HEK293T (cell line): Measurements from ENCODE around the gene ALCAM.

ENCODE experiments used
- CTCF ChIA-PET: fragments of 350-600 bp; formaldehyde crosslinking; extraction: SDS; loops from one replicate; lab custom pipeline; 2021; ENCODE audit warnings: antibody characterized with exemption, inconsistent platforms; lab: Yijun Ruan, JAX
- POLR2A ChIA-PET: fragments of 350-600 bp; formaldehyde crosslinking; extraction: SDS; loops from one replicate; lab custom pipeline; 2020; ENCODE audit warnings: antibody characterized with exemption, inconsistent platforms; lab: Yijun Ruan, JAX
- DNase-seq: peaks from one replicate; pipeline ENCODE4 v3.0.0; 2012; ENCODE audit warnings: mixed read lengths; ENCODE audit errors: extremely low spot score
- ARNT ChIP-seq: fragments of 450-650 bp; IDR thresholded peaks from 2 replicates; pipeline ENCODE4 v1.6.1; 2017; ENCODE audit warnings: mild to moderate bottlenecking
- BHLHE40 ChIP-seq: fragments of 450-650 bp; IDR thresholded peaks from 2 replicates; pipeline ENCODE4 v1.6.1; 2016; ENCODE audit warnings: mild to moderate bottlenecking, moderate library complexity, borderline replicate concordance
- CTBP1 ChIP-seq: fragments of 450-650 bp; IDR thresholded peaks from 2 replicates; pipeline ENCODE4 v1.6.1; 2016; ENCODE audit warnings: borderline replicate concordance
- ELF4 ChIP-seq: fragments of 450-650 bp; IDR thresholded peaks from 2 replicates; pipeline ENCODE4 v1.6.1; 2017; ENCODE audit warnings: antibody characterized with exemption
- FOXA1 ChIP-seq: fragments of 450-650 bp; IDR thresholded peaks from 2 replicates; pipeline ENCODE4 v1.6.1; 2016; ENCODE audit warnings: mild to moderate bottlenecking
- FOXK2 ChIP-seq: fragments of 450-650 bp; IDR thresholded peaks from 2 replicates; pipeline ENCODE4 v1.6.1; 2016; ENCODE audit warnings: mild to moderate bottlenecking
- FOXM1 ChIP-seq: fragments of 450-650 bp; IDR thresholded peaks from 2 replicates; pipeline ENCODE4 v1.6.1; 2017; ENCODE audit warnings: mild to moderate bottlenecking, borderline replicate concordance
- HDGF ChIP-seq: fragments of 450-650 bp; IDR thresholded peaks from 2 replicates; pipeline ENCODE4 v1.6.1; 2017; ENCODE audit warnings: antibody characterized with exemption, borderline replicate concordance
- L3MBTL2 ChIP-seq: fragments of 450-650 bp; conservative IDR thresholded peaks from 2 replicates; pipeline ENCODE4 v1.6.1; 2016; ENCODE audit warnings: mild to moderate bottlenecking
- LEF1 ChIP-seq: fragments of 450-650 bp; IDR thresholded peaks from 2 replicates; pipeline ENCODE4 v1.6.1; 2017; ENCODE audit warnings: mild to moderate bottlenecking, borderline replicate concordance
- NFRKB ChIP-seq: fragments of 450-650 bp; IDR thresholded peaks from 2 replicates; pipeline ENCODE4 v1.6.1; 2016; ENCODE audit warnings: mild to moderate bottlenecking, moderate library complexity
- SP1 ChIP-seq: fragments of 450-650 bp; IDR thresholded peaks from 2 replicates; pipeline ENCODE4 v1.6.1; 2017
- SUZ12 ChIP-seq: fragments of 450-650 bp; IDR thresholded peaks from 2 replicates; pipeline ENCODE4 v1.6.1; 2016; ENCODE audit warnings: mild to moderate bottlenecking
- TARDBP ChIP-seq: fragments of 450-650 bp; IDR thresholded peaks from 2 replicates; pipeline ENCODE4 v1.6.1; 2016
- ZNF384 ChIP-seq: fragments of 450-650 bp; IDR thresholded peaks from 2 replicates; pipeline ENCODE4 v1.6.1; 2016
- TF ChIP-seq, protein P1 (sequence below): fragments of 450-650 bp; IDR thresholded peaks from 2 replicates; pipeline ENCODE4 v1.6.1; 2016

ALCAM gene

DNA sequence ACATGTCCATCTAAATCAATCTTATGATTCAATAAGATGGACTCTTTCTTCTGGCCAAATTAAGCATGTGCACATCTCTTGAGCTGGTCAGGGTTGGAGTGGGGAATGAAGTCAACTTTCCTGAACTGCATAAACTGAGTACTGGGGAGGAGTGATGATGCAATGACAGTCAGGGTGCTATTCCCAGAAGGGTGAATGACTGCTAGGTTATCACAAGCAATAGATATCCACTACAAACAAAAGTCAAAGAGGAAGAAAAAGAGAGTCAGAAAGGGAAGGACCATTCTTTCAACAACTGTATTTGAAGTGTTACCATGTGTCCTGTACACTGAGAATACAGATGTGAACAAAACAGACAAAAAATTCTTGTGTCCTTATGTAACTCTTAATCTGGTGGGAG is 70.0 kb downstream of the ALCAM start:
- no peak for TF ChIP-seq BHLHE40
- TF ChIP-seq HDGF, result no peak
- no peak for TF ChIP-seq NFRKB
- TF ChIP-seq L3MBTL2, result no peak
- TF ChIP-seq FOXM1, result no peak
- TF ChIP-seq, protein P1, sequence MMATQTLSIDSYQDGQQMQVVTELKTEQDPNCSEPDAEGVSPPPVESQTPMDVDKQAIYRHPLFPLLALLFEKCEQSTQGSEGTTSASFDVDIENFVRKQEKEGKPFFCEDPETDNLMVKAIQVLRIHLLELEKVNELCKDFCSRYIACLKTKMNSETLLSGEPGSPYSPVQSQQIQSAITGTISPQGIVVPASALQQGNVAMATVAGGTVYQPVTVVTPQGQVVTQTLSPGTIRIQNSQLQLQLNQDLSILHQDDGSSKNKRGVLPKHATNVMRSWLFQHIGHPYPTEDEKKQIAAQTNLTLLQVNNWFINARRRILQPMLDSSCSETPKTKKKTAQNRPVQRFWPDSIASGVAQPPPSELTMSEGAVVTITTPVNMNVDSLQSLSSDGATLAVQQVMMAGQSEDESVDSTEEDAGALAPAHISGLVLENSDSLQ, result no peak
- no peak for TF ChIP-seq CTBP1
- TF ChIP-seq ARNT, result no peak
- no peak for TF ChIP-seq FOXK2
- TF ChIP-seq TARDBP, result no peak
- TF ChIP-seq SP1, result no peak
- no peak for TF ChIP-seq FOXA1
- TF ChIP-seq ZNF384, result no peak
- ChIA-PET POLR2A (no interaction called here), CTCF (no interaction called here)
- DNase-seq, result no peak

GRCh38 chr3:105440113-105440512 is 73.4 kb downstream of the ALCAM start:
- TF ChIP-seq BHLHE40 (no peak), SP1 (no peak), FOXK2 (no peak), NFRKB (no peak), ARNT (no peak), CTBP1 (no peak), ELF4 (no peak), SUZ12 (no peak), TARDBP (no peak), LEF1 (no peak)
- TF ChIP-seq, protein P1, result no peak
- DNase-seq, result no peak
- ChIA-PET CTCF (no interaction called here), POLR2A (no interaction called here)

DNA sequence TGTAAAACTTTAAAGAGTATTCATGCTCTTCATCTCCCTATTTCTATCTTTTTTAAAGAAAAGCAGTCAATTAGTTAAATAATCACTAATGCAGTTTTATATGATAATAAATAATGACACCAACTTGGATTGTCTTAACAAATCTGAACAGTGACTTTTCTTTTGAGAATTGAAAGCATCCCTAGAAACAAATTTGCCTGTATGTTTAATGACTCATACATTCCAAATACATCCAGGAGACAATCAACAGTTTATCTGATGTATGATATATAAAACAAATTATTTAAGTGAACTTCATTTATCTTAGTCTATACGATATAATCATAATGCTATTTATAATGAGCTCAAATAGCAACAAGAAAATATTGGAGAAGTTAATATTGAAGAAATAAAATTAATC is 78.0 kb downstream of the ALCAM start:
- POLR2A ChIA-PET, result no interaction called here

GRCh38 chr3:105448338-105448982 is 81.8 kb downstream of the ALCAM start:
- CTCF ChIA-PET, result interaction anchor here (1.1 kb wide), 1 partner anchor 16 kb away, joined by 3 read pairs; no protein-coding TSS in a partner anchor
- no peak for DNase-seq
- POLR2A ChIA-PET, result interaction anchor here (1.1 kb wide), 1 partner anchor 79 kb away, joined by 3 read pairs; no protein-coding TSS in a partner anchor
- TF ChIP-seq SP1 (no peak), CTBP1 (no peak), ELF4 (no peak), HDGF (no peak), LEF1 (no peak), FOXA1 (no peak), FOXK2 (no peak), FOXM1 (no peak), ZNF384 (no peak), TARDBP (no peak), ARNT (no peak), L3MBTL2 (no peak), SUZ12 (no peak), NFRKB (no peak), BHLHE40 (no peak)
- TF ChIP-seq, protein P1, result no peak

More for the DNA sequence above, 78.0 kb downstream of the ALCAM start:
- no peak for DNase-seq
- CTCF ChIA-PET, result no interaction called here
- TF ChIP-seq TARDBP, result no peak
- TF ChIP-seq NFRKB, result no peak
- no peak for TF ChIP-seq HDGF
- no peak for TF ChIP-seq CTBP1
- no peak for TF ChIP-seq ELF4
- no peak for TF ChIP-seq SUZ12
- no peak for TF ChIP-seq SP1
- TF ChIP-seq FOXA1, result no peak
- no peak for TF ChIP-seq ZNF384
- TF ChIP-seq FOXM1, result no peak
- TF ChIP-seq FOXK2, result no peak
- TF ChIP-seq BHLHE40, result no peak
- TF ChIP-seq L3MBTL2, result no peak
- no peak for TF ChIP-seq ARNT
- TF ChIP-seq, protein P1, result no peak

DNA sequence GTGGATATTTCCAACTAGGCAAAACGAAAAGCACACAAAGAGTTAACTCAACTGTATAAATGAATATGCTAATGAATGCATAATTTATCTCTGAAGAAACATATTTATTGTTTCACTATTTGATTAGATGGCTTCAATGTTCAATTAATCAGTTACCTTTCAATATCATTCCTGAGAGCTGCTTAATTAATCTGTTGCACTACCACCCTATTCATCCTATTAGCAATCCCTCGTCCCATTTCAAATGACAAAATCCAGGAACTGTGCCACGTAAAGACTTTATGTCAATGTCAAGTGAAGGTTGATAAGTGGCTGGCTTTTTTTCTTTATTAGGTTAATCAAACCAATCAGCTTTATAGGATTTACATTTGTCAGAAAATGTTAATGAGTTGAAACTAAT is 82.7 kb downstream of the ALCAM start:
- ChIA-PET CTCF (interaction anchor here (1.0 kb wide), 1 partner anchor 52 kb away, joined by 3 read pairs; no protein-coding TSS in a partner anchor), POLR2A (no interaction called here)
- TF ChIP-seq BHLHE40 (no peak), CTBP1 (no peak), FOXM1 (no peak), FOXK2 (no peak), NFRKB (no peak), FOXA1 (no peak), ZNF384 (no peak), ARNT (no peak), SP1 (no peak), ELF4 (no peak), TARDBP (no peak), LEF1 (no peak), SUZ12 (no peak), L3MBTL2 (no peak), HDGF (no peak)
- TF ChIP-seq, protein P1, result no peak
- DNase-seq, result no peak
